ENCODE data around the gene CKB.
A peak's percentile ranks its signal among the peaks of the same experiment; 100 is the strongest.

The CKB gene

GRCh38 chr14:103550451-103551337 is 28.1 kb upstream of the CKB start:
- peak in 4 of 56 donors; percentile 25 to 63 (median 56) for DNase-seq

- DNase-seq = peak in 53 of 56 donors; percentile 28 to 92 (median 74)
Measured at GRCh38 chr14:103549361-103550311, 27.0 kb upstream of the CKB start.

GRCh38 chr14:103548463-103549351 is 26.1 kb upstream of the CKB start:
- peak in 25 of 56 donors; percentile 33 to 77 (median 58) for DNase-seq

- DNase-seq = no peak
Measured at GRCh38 chr14:103547941-103548462, 25.4 kb upstream of the CKB start.

- DNase-seq = no peak
Measured at GRCh38 chr14:103547455-103547940, 24.9 kb upstream of the CKB start.

GRCh38 chr14:103546652-103547454 is 24.2 kb upstream of the CKB start:
- peak in 50 of 56 donors; percentile 32 to 89 (median 68) for DNase-seq

- no peak for DNase-seq
Measured at GRCh38 chr14:103545915-103546651, 23.5 kb upstream of the CKB start.

GRCh38 chr14:103545219-103545914 is 22.7 kb upstream of the CKB start:
- DNase-seq = no peak

GRCh38 chr14:103544388-103545218 is 22.0 kb upstream of the CKB start:
- DNase-seq = peak in 54 of 56 donors; percentile 36 to 92 (median 80)

- peak in 16 of 56 donors; percentile 44 to 77 (median 62) for DNase-seq
Measured at GRCh38 chr14:103543721-103544387, 21.2 kb upstream of the CKB start.

GRCh38 chr14:103543140-103543539 is 20.5 kb upstream of the CKB start:
- peak in 20 of 56 donors; percentile 69 to 95 (median 84) for DNase-seq

GRCh38 chr14:103542605-103543088 is 20.0 kb upstream of the CKB start:
- DNase-seq = peak; percentile 39 to 96 (median 91)

- peak in 11 of 56 donors; percentile 43 to 80 (median 70) for DNase-seq
Measured at GRCh38 chr14:103541709-103542604, 19.3 kb upstream of the CKB start.

- DNase-seq = peak in 3 of 56 donors; percentile 39 to 59 (median 48)
Measured at GRCh38 chr14:103540821-103541708, 18.4 kb upstream of the CKB start.
